HEK293T (cell line): ENCODE results near the gene PEX10.

Experiments
- ARNT ChIP-seq: fragments of 450-650 bp; IDR thresholded peaks from 2 replicates; pipeline ENCODE4 v1.6.1; 2017; ENCODE audit warnings: mild to moderate bottlenecking
- BHLHE40 ChIP-seq: fragments of 450-650 bp; IDR thresholded peaks from 2 replicates; pipeline ENCODE4 v1.6.1; 2016; ENCODE audit warnings: mild to moderate bottlenecking, moderate library complexity, borderline replicate concordance
- CTBP1 ChIP-seq: fragments of 450-650 bp; IDR thresholded peaks from 2 replicates; pipeline ENCODE4 v1.6.1; 2016; ENCODE audit warnings: borderline replicate concordance
- ELF4 ChIP-seq: fragments of 450-650 bp; IDR thresholded peaks from 2 replicates; pipeline ENCODE4 v1.6.1; 2017; ENCODE audit warnings: antibody characterized with exemption
- FOXK2 ChIP-seq: fragments of 450-650 bp; IDR thresholded peaks from 2 replicates; pipeline ENCODE4 v1.6.1; 2016; ENCODE audit warnings: mild to moderate bottlenecking
- FOXM1 ChIP-seq: fragments of 450-650 bp; IDR thresholded peaks from 2 replicates; pipeline ENCODE4 v1.6.1; 2017; ENCODE audit warnings: mild to moderate bottlenecking, borderline replicate concordance
- HDGF ChIP-seq: fragments of 450-650 bp; IDR thresholded peaks from 2 replicates; pipeline ENCODE4 v1.6.1; 2017; ENCODE audit warnings: antibody characterized with exemption, borderline replicate concordance
- L3MBTL2 ChIP-seq: fragments of 450-650 bp; conservative IDR thresholded peaks from 2 replicates; pipeline ENCODE4 v1.6.1; 2016; ENCODE audit warnings: mild to moderate bottlenecking
- LEF1 ChIP-seq: fragments of 450-650 bp; IDR thresholded peaks from 2 replicates; pipeline ENCODE4 v1.6.1; 2017; ENCODE audit warnings: mild to moderate bottlenecking, borderline replicate concordance
- NFRKB ChIP-seq: fragments of 450-650 bp; IDR thresholded peaks from 2 replicates; pipeline ENCODE4 v1.6.1; 2016; ENCODE audit warnings: mild to moderate bottlenecking, moderate library complexity
- SP1 ChIP-seq: fragments of 450-650 bp; IDR thresholded peaks from 2 replicates; pipeline ENCODE4 v1.6.1; 2017
- SUZ12 ChIP-seq: fragments of 450-650 bp; IDR thresholded peaks from 2 replicates; pipeline ENCODE4 v1.6.1; 2016; ENCODE audit warnings: mild to moderate bottlenecking
- TARDBP ChIP-seq: fragments of 450-650 bp; IDR thresholded peaks from 2 replicates; pipeline ENCODE4 v1.6.1; 2016
- ZNF384 ChIP-seq: fragments of 450-650 bp; IDR thresholded peaks from 2 replicates; pipeline ENCODE4 v1.6.1; 2016

- TF ChIP-seq BHLHE40 (no peak), ELF4 (no peak), ZNF384 (no peak), SUZ12 (no peak), FOXK2 (no peak), FOXM1 (no peak), SP1 (no peak), HDGF (no peak), CTBP1 (no peak), L3MBTL2 (no peak), LEF1 (no peak), NFRKB (no peak), TARDBP (no peak), ARNT (no peak)
These were observed 18.9 kb downstream of the PEX10 start for GRCh38 chr1:2393471-2393877.
